H1 (cell line): Measurements from ENCODE around the gene COL25A1. TPM values are rescaled to one million over a fixed set of nuclear protein-coding genes. Genes with fewer than 3 reads are reported as not detected.

ENCODE experiments used
- CTCF ChIA-PET: fragments of 300-600 bp; sonication (Branson Sonifier 250); formaldehyde crosslinking; loops from one replicate; lab custom pipeline; 2021; ENCODE audit not compliant: partially characterized antibody; lab: Charles Lee
- POLR2A ChIA-PET: fragments of 300-600 bp; sonication (Branson Sonifier 250); formaldehyde crosslinking; loops from one replicate; lab custom pipeline; 2021; ENCODE audit warnings: inconsistent platforms; ENCODE audit not compliant: partially characterized antibody; lab: Charles Lee
- DNase-seq, 2 experiments: peaks; one replicate each; pipeline versions ENCODE4 v3.0.0 to v3.0.0-alpha.2; 2010 to 2022; ENCODE audit warnings: low spot score in 2 of 2, low read depth in 1 of 2, mixed read lengths in 1 of 2
- FAIRE-seq: peaks from 2 replicates; lab custom pipeline; 2011; peaks lifted over from hg19 to GRCh38; lab: Jason Lieb, UNC
- H2AFZ ChIP-seq: 2 replicates; pipeline ENCODE4 v1.8.1; 2012; ENCODE audit warnings: low read length, inconsistent platforms
- H2AK5ac ChIP-seq: 2 replicates; pipeline ENCODE4 v1.6.1; 2013; ENCODE audit warnings: low read depth, low read length
- H2BK120ac ChIP-seq: replicated peaks from 2 replicates; pipeline ENCODE3; 2013; ENCODE audit warnings: low read depth, low read length, inconsistent platforms
- H2BK12ac ChIP-seq: 2 replicates; pipeline ENCODE4 v1.6.1; 2013; ENCODE audit warnings: low read depth, low read length
- H2BK15ac ChIP-seq: 2 replicates; pipeline ENCODE4 v1.6.1; 2013; ENCODE audit warnings: low read length
- H2BK20ac ChIP-seq: 2 replicates; pipeline ENCODE4 v1.6.1; 2013; ENCODE audit warnings: low read length
- H2BK5ac ChIP-seq: 2 replicates; pipeline ENCODE4 v1.6.1; 2013; ENCODE audit warnings: low read depth, low read length
- H3K14ac ChIP-seq: 2 replicates; pipeline ENCODE4 v1.6.1; 2013; ENCODE audit warnings: inconsistent platforms; ENCODE audit not compliant: insufficient read length
- H3K18ac ChIP-seq: 2 replicates; pipeline ENCODE4 v1.6.1; 2013; ENCODE audit warnings: low read length; ENCODE audit errors: extremely low read depth
- H3K23ac ChIP-seq: 2 replicates; pipeline ENCODE4 v1.6.1; 2013; ENCODE audit warnings: inconsistent platforms; ENCODE audit not compliant: insufficient read length
- H3K23me2 ChIP-seq: 2 replicates; pipeline ENCODE4 v1.6.1; 2013; ENCODE audit warnings: low read depth, low read length
- H3K27ac ChIP-seq: 2 replicates; pipeline ENCODE4 v1.6.1; 2011; ENCODE audit warnings: low read depth, low read length, inconsistent platforms
- H3K27me3 ChIP-seq, 4 experiments: replicated peaks in 1 of 4; 1 replicate in 1 of 4; 2 replicates in 3 of 4; pipeline versions ENCODE4 v1.6.1 to v1.8.1; 2011 to 2013; ENCODE audit warnings: low read length in 3 of 4, mild to moderate bottlenecking in 3 of 4, inconsistent platforms in 2 of 4, mixed read lengths in 2 of 4, moderate library complexity in 1 of 4; ENCODE audit not compliant: control insufficient read depth in 3 of 4, insufficient read depth in 3 of 4; ENCODE audit errors: extremely low read depth in 1 of 4
- H3K36me3 ChIP-seq, 4 experiments: 2 replicates each; pipeline versions ENCODE4 v1.6.1 to v1.8.1; 2011 to 2013; ENCODE audit warnings: mild to moderate bottlenecking in 4 of 4, low read length in 3 of 4, moderate library complexity in 2 of 4, control low read depth in 1 of 4, inconsistent platforms in 1 of 4; ENCODE audit not compliant: insufficient read depth in 4 of 4, control insufficient read depth in 2 of 4
- H3K4ac ChIP-seq: replicated peaks from 2 replicates; pipeline ENCODE3; 2013; ENCODE audit warnings: low read length, low read depth, mixed read lengths, inconsistent platforms; ENCODE audit not compliant: insufficient read length
- H3K4me1 ChIP-seq, 4 experiments: replicated peaks in 1 of 4; 1 replicate in 1 of 4; 2 replicates in 3 of 4; pipeline versions ENCODE4 v1.6.1 to v1.8.1; 2011 to 2013; ENCODE audit warnings: low read length in 3 of 4, inconsistent platforms in 2 of 4, mixed read lengths in 1 of 4; ENCODE audit not compliant: insufficient read depth in 4 of 4, control insufficient read depth in 3 of 4
- H3K4me2 ChIP-seq, 2 experiments: 2 replicates each; pipeline versions ENCODE4 v1.6.1 to v1.8.1; 2011 to 2013; ENCODE audit warnings: low read depth in 2 of 2, low read length in 2 of 2, control low read depth in 1 of 2, inconsistent platforms in 1 of 2, mild to moderate bottlenecking in 1 of 2; ENCODE audit not compliant: insufficient read depth in 1 of 2
- H3K4me3 ChIP-seq, 4 experiments: fragments of 200-600, 300-600 bp in 1 of 4; sonication (generic), shearing (Covaris generic), sonication (Bioruptor Twin) in 1 of 4; 2 replicates each; pipeline versions ENCODE4 v1.5.1 to v1.8.1; 2011 to 2016; ENCODE audit warnings: low read length in 4 of 4, low read depth in 3 of 4, control low read depth in 2 of 4, inconsistent platforms in 2 of 4, mild to moderate bottlenecking in 2 of 4, mixed read lengths in 1 of 4, moderate library complexity in 1 of 4; ENCODE audit not compliant: insufficient read depth in 2 of 4; ENCODE audit errors: extremely low read depth in 1 of 4
- H3K56ac ChIP-seq: replicated peaks from 2 replicates; pipeline ENCODE3; 2013; ENCODE audit warnings: low read depth, mild to moderate bottlenecking, mixed read lengths, low read length, inconsistent platforms; ENCODE audit not compliant: insufficient read length
- H3K79me1 ChIP-seq: 2 replicates; pipeline ENCODE4 v1.6.1; 2013; ENCODE audit warnings: low read depth, low read length, control low read depth
- H3K79me2 ChIP-seq, 2 experiments: 2 replicates each; pipeline versions ENCODE4 v1.6.1 to v1.8.1; 2012 to 2013; ENCODE audit warnings: low read length in 2 of 2, mild to moderate bottlenecking in 2 of 2, inconsistent platforms in 1 of 2; ENCODE audit not compliant: insufficient read depth in 2 of 2, control insufficient read depth in 1 of 2
- H3K9ac ChIP-seq, 4 experiments: replicated peaks in 1 of 4; 1 replicate in 1 of 4; 2 replicates in 3 of 4; pipeline versions ENCODE4 v1.6.1 to v1.8.1; 2011 to 2013; ENCODE audit warnings: low read depth in 3 of 4, low read length in 3 of 4, control low read depth in 2 of 4, mild to moderate bottlenecking in 2 of 4, moderate library complexity in 2 of 4, inconsistent platforms in 1 of 4; ENCODE audit errors: extremely low read depth in 1 of 4
- H3K9me3 ChIP-seq, 2 experiments: 2 replicates each; pipeline versions ENCODE4 v1.6.1 to v1.8.1; 2012 to 2013; ENCODE audit warnings: mild to moderate bottlenecking in 2 of 2, moderate library complexity in 2 of 2, control low read depth in 1 of 2, inconsistent platforms in 1 of 2, low read depth in 1 of 2, low read length in 1 of 2, mixed read lengths in 1 of 2; ENCODE audit not compliant: insufficient read depth in 2 of 2
- H4K20me1 ChIP-seq, 2 experiments: replicated peaks in 1 of 2; 2 replicates each; pipeline versions ENCODE3 to v1.8.1; 2011 to 2013; ENCODE audit warnings: inconsistent platforms in 2 of 2, low read length in 2 of 2, mild to moderate bottlenecking in 1 of 2; ENCODE audit not compliant: insufficient read depth in 2 of 2, control insufficient read depth in 1 of 2
- H4K5ac ChIP-seq: 2 replicates; pipeline ENCODE4 v1.6.1; 2013; ENCODE audit warnings: low read length, low read depth, mixed read lengths, inconsistent platforms; ENCODE audit not compliant: insufficient read length
- H4K8ac ChIP-seq: 2 replicates; pipeline ENCODE4 v1.8.0; 2013; ENCODE audit warnings: mild to moderate bottlenecking, moderate library complexity, low read length, inconsistent platforms; ENCODE audit not compliant: insufficient read depth; ENCODE audit errors: extremely low read depth
- H4K91ac ChIP-seq: replicated peaks from 2 replicates; pipeline ENCODE3; 2013; ENCODE audit warnings: low read length, mixed read lengths, inconsistent platforms; ENCODE audit not compliant: insufficient read length
- CBX5 ChIP-seq: fragments of 300-800, 300-1000 bp; sonication (generic); IDR thresholded peaks from 2 replicates; pipeline ENCODE4 v1.7.1; 2016; ENCODE audit warnings: antibody characterized with exemption, low read length, low read depth
- HDAC2 ChIP-seq, 2 experiments: fragments of 300-600 bp in 1 of 2; sonication (generic) in 1 of 2; IDR thresholded peaks; 2 replicates each; pipeline ENCODE4 v1.6.1; 2011 to 2012; ENCODE audit warnings: low read depth in 2 of 2, low read length in 2 of 2, mild to moderate bottlenecking in 2 of 2, moderate library complexity in 2 of 2, borderline replicate concordance in 1 of 2, inconsistent platforms in 1 of 2
- KDM5A ChIP-seq: fragments of 200-600 bp; IDR thresholded peaks from 2 replicates; pipeline ENCODE4 v1.7.1; 2012; ENCODE audit warnings: mild to moderate bottlenecking, low read length, inconsistent platforms, mixed read lengths
- POLR2A ChIP-seq, 2 experiments: IDR thresholded peaks; 1 replicate in 1 of 2; 2 replicates in 1 of 2; pipeline ENCODE4 v1.6.1; 2011; ENCODE audit warnings: low read depth in 2 of 2, low read length in 2 of 2, mild to moderate bottlenecking in 2 of 2; ENCODE audit errors: control extremely low read depth in 1 of 2
- POLR2AphosphoS5 ChIP-seq: IDR thresholded peaks from 2 replicates; pipeline ENCODE4 v1.6.1; 2011; ENCODE audit warnings: low read depth, low read length
- SRF ChIP-seq: IDR thresholded peaks from 2 replicates; pipeline ENCODE4 v1.6.1; 2011; ENCODE audit warnings: mild to moderate bottlenecking, low read depth, low read length, moderate library complexity
- SUZ12 ChIP-seq: fragments of 200-600 bp; sonication (generic); IDR thresholded peaks from 2 replicates; pipeline ENCODE4 v1.6.1; 2012; ENCODE audit warnings: mild to moderate bottlenecking, inconsistent platforms, low read length, moderate library complexity, mixed read lengths
- WGBS, 2 experiments: shearing (Covaris generic) in 1 of 2; methylation state at CpG; one replicate each; pipeline versions ENCODE4 v1.1.6 to v1.1.7; 2013 to 2015; ENCODE audit warnings: low lambda C conversion rate in 2 of 2, mixed read lengths in 2 of 2, inconsistent platforms in 1 of 2, low coverage in 1 of 2, missing lambda C conversion rate in 1 of 2; ENCODE audit not compliant: insufficient replicate concordance in 2 of 2, insufficient coverage in 1 of 2, insufficient read length in 1 of 2; ENCODE audit errors: extremely low coverage in 1 of 2, missing lambda C conversion rate in 1 of 2; 5-methylcytosine and 5-hydroxymethylcytosine counted together
- polyA plus RNA-seq, 7 experiments: library from polyadenylated mRNA; depleted of rRNA in 3 of 7; stranded (reverse) in 5 of 7; unstranded in 2 of 7; fragments of >200 nt in 5 of 7; fragments of 200-250 nt in 2 of 7; gene quantifications; 1 replicate in 5 of 7; 2 replicates in 1 of 7; 4 replicates in 1 of 7; pipeline versions ENCODE4 v1.2.1 to v1.2.3, GENCODE V29; 2011 to 2013; ENCODE audit warnings: missing spikeins in 2 of 7, mixed read lengths in 2 of 7
- total RNA-seq: library from RNA; stranded (reverse); fragmentation: NEBNext Ultra II Directional; extraction: Animal tissue kit (Norgen Biotek cat#: 25700); gene quantifications from 2 replicates; pipeline ENCODE4 v1.2.1, GENCODE V29; 2021

The COL25A1 gene
- total and polyA plus RNA-seq, 2 of the 8 experiments (the other 6 are each of a cell fraction or from before 2014, with no cell fraction given) = 1.1 to 8.3 TPM

GRCh38 chr4:109131559-109131958 lies 170.9 kb downstream of the COL25A1 start:
- H3K4me3 ChIP-seq = no peak overlapping the region
- H3K23me2 ChIP-seq = no peaks in the 10 kb centered on the region
- H4K5ac ChIP-seq = no peak overlapping the region
- DNase-seq (no peak), FAIRE-seq (no peak)
- H3K23ac ChIP-seq = no peak overlapping the region
- H3K79me1 ChIP-seq = no peaks in the 10 kb centered on the region
- no peak overlapping the region for H3K18ac ChIP-seq
- H2BK120ac ChIP-seq = no peak overlapping the region
- H3K14ac ChIP-seq = no peak overlapping the region
- H3K9ac ChIP-seq = no peak overlapping the region
- no peak overlapping the region for H4K91ac ChIP-seq
- no peak overlapping the region for H2BK5ac ChIP-seq
- H3K56ac ChIP-seq = no peak overlapping the region
- no peaks in the 10 kb centered on the region for H4K20me1 ChIP-seq
- H3K4me1 ChIP-seq = 0 out of 7 replicates have a peak, but pooled peaks cover 0 to 3% (median 0%) of the 10 kb centered on the region in 4 experiments
- no peak overlapping the region for H3K4me2 ChIP-seq
- H2AK5ac ChIP-seq = no peak overlapping the region
- 85% methylated on average over 6 of the region's 6 CpGs; no CpG with 5 or more reads in 1 of the 2 experiments for WGBS, 2 experiments
- H2BK12ac ChIP-seq = no peak overlapping the region
- H4K8ac ChIP-seq = no peak overlapping the region
- no peaks in the 10 kb centered on the region for H3K79me2 ChIP-seq
- POLR2A ChIA-PET = no interaction called here
- H3K27me3 ChIP-seq = no peaks in the 10 kb centered on the region
- peak overlapping the region; percentile 18; the same call in 1 of the 2 replicates for H2AFZ ChIP-seq
- no peak overlapping the region for H2BK15ac ChIP-seq
- H3K4ac ChIP-seq = no peak overlapping the region
- H3K9me3 ChIP-seq = no peaks in the 10 kb centered on the region
- H2BK20ac ChIP-seq = no peak overlapping the region
- CTCF ChIA-PET = interaction anchor here (1.0 kb wide), 1 partner anchor 9 kb away, joined by 4 read pairs; no protein-coding TSS in a partner anchor
- no peaks in the 10 kb centered on the region for H3K36me3 ChIP-seq
- no peak overlapping the region for H3K27ac ChIP-seq
- no peak for TF ChIP-seq SUZ12
- no peak for TF ChIP-seq SRF
- no peak for TF ChIP-seq POLR2AphosphoS5
- TF ChIP-seq CBX5 = no peak
- TF ChIP-seq HDAC2 (IDR thresholded peaks at IDR 0.05; ENCODE audit: borderline replicate concordance in 1 of 2, low read depth in 2 of 2, low read length in 2 of 2) = no peak
- TF ChIP-seq KDM5A = no peak
- TF ChIP-seq POLR2A (IDR thresholded peaks at IDR 0.05; ENCODE audit: control extremely low read depth in 1 of 2, low read depth in 2 of 2, low read length in 2 of 2) = no peak
